K562 (cell line): ENCODE results near the gene THRSP. TPM values are rescaled to one million over a fixed set of nuclear protein-coding genes. Genes with fewer than 3 reads are reported as not detected.

Experiments
- CREM ChIP-seq: IDR thresholded peaks from 2 replicates; pipeline ENCODE4 v1.6.1; 2014; ENCODE audit warnings: antibody characterized with exemption, low read depth
- KLF6 ChIP-seq: fragments of 250-450 bp; sonication (Bioruptor Pico); IDR thresholded peaks from 2 replicates; pipeline ENCODE4 v1.4.0; 2020; ENCODE audit warnings: mild to moderate bottlenecking, moderate library complexity, borderline replicate concordance
- RFX1 ChIP-seq: fragments of 450-650 bp; IDR thresholded peaks from 2 replicates; pipeline ENCODE4 v1.6.1; 2016; ENCODE audit warnings: mild to moderate bottlenecking, moderate library complexity
- SMC3 ChIP-seq: conservative IDR thresholded peaks from 2 replicates; pipeline ENCODE4 v1.6.1; 2011; ENCODE audit warnings: low read depth, low read length, improper control_type of control experiment; ENCODE audit not compliant: insufficient read depth
- ZC3H4 ChIP-seq: sonication (generic); formaldehyde crosslinking; IDR thresholded peaks from 2 replicates; pipeline ENCODE4 v1.9.0; 2021; ENCODE audit warnings: missing genetic modification reagents, borderline replicate concordance
- ZNF263 ChIP-seq: sonication (generic); formaldehyde crosslinking; IDR thresholded peaks from 2 replicates; pipeline ENCODE4 v1.8.0; 2022; ENCODE audit warnings: mild to moderate bottlenecking, missing genetic modification reagents, borderline replicate concordance
- ZNF347 ChIP-seq: fragments of 450-650 bp; formaldehyde crosslinking; IDR thresholded peaks from 2 replicates; pipeline ENCODE4 v1.4.0; 2020; ENCODE audit warnings: low read depth, mild to moderate bottlenecking, moderate library complexity
- ZNF717 ChIP-seq: fragments of 250-450 bp; sonication (Bioruptor Pico); IDR thresholded peaks from 2 replicates; pipeline ENCODE4 v1.5.0; 2021
- polyA plus RNA-seq, 8 experiments: library from polyadenylated mRNA; depleted of rRNA in 4 of 8; stranded (reverse) in 5 of 8; unstranded in 3 of 8; fragments of >200 nt; fragmentation: Nextera tagmentation in 2 of 8; fragmentation: Illumina TruSeq in 1 of 8; extraction: Ambion mirVana in 2 of 8; extraction: Trizol in 1 of 8; gene quantifications; 2 replicates each; pipeline versions ENCODE4 v1.2.1 to v1.2.3, GENCODE V29; 2011 to 2014; ENCODE audit warnings: inconsistent platforms in 1 of 8, missing spikeins in 1 of 8
- total RNA-seq, 7 experiments: library from RNA; depleted of rRNA in 6 of 7; stranded (reverse); fragments of >200 nt in 6 of 7; fragmentation: Illumina TruSeq in 2 of 7; extraction: Trizol in 2 of 7; gene quantifications; 2 replicates each; pipeline versions ENCODE4 v1.2.1 to v1.2.3, GENCODE V29; 2011 to 2021; ENCODE audit warnings: low replicate concordance in 1 of 7
- TF ChIP-seq, protein P1 (sequence below): fragments of 200-600 bp; sonication (generic); IDR thresholded peaks from one replicate; pipeline ENCODE4 v1.6.1; 2012; ENCODE audit warnings: mild to moderate bottlenecking, low read depth, low read length, inconsistent platforms
- TF ChIP-seq, protein P2 (sequence below), 2 experiments: fragments of 450-650 bp; IDR thresholded peaks; 2 replicates each; pipeline ENCODE4 v1.6.1; 2016
- TF ChIP-seq, protein P3 (sequence below): fragments of 250-450 bp; sonication (Bioruptor Pico); IDR thresholded peaks from 2 replicates; pipeline ENCODE4 v1.9.0; 2021; ENCODE audit warnings: mild to moderate bottlenecking, inconsistent platforms

THRSP gene
- total and polyA plus RNA-seq, 9 of the 15 experiments (the other 6 are each of a cell fraction or from before 2014, with no cell fraction given), result 0.23 to 0.56 (median 0.31) TPM; not detected in 2

DNA sequence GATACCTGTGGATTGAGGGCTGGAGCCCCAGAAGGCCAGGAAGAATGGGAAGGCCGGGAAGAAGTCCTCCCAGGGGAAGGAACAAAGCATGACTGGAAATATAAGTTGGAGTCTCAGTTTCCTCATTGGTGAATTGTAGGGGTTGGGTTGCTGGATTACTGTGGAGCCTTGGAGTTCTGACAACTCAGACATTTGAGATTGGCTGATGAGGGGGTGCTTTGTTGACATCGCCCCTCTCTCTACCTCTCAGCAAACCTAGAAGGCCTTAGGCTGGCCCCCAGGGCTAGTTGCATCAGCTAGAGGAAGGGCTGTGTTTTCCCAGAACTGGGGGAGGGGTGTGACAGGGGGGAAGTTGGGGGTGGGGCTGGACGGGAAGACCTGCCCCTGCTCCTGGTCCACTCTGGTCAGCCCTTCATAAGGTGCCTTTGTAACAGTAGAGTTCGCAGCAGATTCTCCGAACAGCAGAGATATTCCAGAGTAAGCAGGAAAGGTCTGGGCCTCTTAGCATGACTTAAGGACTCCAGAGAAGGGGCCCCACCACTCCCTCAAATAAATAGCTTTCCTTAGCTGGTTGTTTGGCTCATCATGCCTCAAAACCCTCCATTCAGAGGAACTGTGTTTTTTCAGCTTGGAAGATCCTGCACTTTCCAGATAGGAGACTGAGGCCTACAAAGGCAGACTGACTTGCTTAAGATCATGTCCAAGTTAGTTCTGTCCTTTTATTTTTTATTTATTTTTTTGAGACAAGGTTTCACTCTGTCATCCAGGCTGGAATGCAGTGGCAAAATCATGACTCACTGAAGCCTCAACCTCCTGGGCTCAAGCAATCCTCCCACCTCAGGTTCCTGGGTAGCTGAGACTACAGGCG is 12.5 kb upstream of the THRSP start (continued):
- TF ChIP-seq, protein P1, sequence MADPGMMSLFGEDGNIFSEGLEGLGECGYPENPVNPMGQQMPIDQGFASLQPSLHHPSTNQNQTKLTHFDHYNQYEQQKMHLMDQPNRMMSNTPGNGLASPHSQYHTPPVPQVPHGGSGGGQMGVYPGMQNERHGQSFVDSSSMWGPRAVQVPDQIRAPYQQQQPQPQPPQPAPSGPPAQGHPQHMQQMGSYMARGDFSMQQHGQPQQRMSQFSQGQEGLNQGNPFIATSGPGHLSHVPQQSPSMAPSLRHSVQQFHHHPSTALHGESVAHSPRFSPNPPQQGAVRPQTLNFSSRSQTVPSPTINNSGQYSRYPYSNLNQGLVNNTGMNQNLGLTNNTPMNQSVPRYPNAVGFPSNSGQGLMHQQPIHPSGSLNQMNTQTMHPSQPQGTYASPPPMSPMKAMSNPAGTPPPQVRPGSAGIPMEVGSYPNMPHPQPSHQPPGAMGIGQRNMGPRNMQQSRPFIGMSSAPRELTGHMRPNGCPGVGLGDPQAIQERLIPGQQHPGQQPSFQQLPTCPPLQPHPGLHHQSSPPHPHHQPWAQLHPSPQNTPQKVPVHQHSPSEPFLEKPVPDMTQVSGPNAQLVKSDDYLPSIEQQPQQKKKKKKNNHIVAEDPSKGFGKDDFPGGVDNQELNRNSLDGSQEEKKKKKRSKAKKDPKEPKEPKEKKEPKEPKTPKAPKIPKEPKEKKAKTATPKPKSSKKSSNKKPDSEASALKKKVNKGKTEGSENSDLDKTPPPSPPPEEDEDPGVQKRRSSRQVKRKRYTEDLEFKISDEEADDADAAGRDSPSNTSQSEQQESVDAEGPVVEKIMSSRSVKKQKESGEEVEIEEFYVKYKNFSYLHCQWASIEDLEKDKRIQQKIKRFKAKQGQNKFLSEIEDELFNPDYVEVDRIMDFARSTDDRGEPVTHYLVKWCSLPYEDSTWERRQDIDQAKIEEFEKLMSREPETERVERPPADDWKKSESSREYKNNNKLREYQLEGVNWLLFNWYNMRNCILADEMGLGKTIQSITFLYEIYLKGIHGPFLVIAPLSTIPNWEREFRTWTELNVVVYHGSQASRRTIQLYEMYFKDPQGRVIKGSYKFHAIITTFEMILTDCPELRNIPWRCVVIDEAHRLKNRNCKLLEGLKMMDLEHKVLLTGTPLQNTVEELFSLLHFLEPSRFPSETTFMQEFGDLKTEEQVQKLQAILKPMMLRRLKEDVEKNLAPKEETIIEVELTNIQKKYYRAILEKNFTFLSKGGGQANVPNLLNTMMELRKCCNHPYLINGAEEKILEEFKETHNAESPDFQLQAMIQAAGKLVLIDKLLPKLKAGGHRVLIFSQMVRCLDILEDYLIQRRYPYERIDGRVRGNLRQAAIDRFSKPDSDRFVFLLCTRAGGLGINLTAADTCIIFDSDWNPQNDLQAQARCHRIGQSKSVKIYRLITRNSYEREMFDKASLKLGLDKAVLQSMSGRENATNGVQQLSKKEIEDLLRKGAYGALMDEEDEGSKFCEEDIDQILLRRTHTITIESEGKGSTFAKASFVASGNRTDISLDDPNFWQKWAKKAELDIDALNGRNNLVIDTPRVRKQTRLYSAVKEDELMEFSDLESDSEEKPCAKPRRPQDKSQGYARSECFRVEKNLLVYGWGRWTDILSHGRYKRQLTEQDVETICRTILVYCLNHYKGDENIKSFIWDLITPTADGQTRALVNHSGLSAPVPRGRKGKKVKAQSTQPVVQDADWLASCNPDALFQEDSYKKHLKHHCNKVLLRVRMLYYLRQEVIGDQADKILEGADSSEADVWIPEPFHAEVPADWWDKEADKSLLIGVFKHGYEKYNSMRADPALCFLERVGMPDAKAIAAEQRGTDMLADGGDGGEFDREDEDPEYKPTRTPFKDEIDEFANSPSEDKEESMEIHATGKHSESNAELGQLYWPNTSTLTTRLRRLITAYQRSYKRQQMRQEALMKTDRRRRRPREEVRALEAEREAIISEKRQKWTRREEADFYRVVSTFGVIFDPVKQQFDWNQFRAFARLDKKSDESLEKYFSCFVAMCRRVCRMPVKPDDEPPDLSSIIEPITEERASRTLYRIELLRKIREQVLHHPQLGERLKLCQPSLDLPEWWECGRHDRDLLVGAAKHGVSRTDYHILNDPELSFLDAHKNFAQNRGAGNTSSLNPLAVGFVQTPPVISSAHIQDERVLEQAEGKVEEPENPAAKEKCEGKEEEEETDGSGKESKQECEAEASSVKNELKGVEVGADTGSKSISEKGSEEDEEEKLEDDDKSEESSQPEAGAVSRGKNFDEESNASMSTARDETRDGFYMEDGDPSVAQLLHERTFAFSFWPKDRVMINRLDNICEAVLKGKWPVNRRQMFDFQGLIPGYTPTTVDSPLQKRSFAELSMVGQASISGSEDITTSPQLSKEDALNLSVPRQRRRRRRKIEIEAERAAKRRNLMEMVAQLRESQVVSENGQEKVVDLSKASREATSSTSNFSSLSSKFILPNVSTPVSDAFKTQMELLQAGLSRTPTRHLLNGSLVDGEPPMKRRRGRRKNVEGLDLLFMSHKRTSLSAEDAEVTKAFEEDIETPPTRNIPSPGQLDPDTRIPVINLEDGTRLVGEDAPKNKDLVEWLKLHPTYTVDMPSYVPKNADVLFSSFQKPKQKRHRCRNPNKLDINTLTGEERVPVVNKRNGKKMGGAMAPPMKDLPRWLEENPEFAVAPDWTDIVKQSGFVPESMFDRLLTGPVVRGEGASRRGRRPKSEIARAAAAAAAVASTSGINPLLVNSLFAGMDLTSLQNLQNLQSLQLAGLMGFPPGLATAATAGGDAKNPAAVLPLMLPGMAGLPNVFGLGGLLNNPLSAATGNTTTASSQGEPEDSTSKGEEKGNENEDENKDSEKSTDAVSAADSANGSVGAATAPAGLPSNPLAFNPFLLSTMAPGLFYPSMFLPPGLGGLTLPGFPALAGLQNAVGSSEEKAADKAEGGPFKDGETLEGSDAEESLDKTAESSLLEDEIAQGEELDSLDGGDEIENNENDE, result no peak
- TF ChIP-seq ZC3H4 (CRISPR knock-in tag), result no peak
- TF ChIP-seq CREM, result no peak
- TF ChIP-seq ZNF717 (CRISPR knock-in tag), result no peak
- TF ChIP-seq ZNF347, result no peak
- TF ChIP-seq, protein P2, sequence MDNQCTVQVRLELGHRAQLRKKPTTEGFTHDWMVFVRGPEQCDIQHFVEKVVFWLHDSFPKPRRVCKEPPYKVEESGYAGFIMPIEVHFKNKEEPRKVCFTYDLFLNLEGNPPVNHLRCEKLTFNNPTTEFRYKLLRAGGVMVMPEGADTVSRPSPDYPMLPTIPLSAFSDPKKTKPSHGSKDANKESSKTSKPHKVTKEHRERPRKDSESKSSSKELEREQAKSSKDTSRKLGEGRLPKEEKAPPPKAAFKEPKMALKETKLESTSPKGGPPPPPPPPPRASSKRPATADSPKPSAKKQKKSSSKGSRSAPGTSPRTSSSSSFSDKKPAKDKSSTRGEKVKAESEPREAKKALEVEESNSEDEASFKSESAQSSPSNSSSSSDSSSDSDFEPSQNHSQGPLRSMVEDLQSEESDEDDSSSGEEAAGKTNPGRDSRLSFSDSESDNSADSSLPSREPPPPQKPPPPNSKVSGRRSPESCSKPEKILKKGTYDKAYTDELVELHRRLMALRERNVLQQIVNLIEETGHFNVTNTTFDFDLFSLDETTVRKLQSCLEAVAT (IDR thresholded peaks at IDR 0.05), result no peak
- no peak for TF ChIP-seq ZNF263 (CRISPR knock-in tag)
- TF ChIP-seq SMC3, result no peak
- TF ChIP-seq, protein P3, sequence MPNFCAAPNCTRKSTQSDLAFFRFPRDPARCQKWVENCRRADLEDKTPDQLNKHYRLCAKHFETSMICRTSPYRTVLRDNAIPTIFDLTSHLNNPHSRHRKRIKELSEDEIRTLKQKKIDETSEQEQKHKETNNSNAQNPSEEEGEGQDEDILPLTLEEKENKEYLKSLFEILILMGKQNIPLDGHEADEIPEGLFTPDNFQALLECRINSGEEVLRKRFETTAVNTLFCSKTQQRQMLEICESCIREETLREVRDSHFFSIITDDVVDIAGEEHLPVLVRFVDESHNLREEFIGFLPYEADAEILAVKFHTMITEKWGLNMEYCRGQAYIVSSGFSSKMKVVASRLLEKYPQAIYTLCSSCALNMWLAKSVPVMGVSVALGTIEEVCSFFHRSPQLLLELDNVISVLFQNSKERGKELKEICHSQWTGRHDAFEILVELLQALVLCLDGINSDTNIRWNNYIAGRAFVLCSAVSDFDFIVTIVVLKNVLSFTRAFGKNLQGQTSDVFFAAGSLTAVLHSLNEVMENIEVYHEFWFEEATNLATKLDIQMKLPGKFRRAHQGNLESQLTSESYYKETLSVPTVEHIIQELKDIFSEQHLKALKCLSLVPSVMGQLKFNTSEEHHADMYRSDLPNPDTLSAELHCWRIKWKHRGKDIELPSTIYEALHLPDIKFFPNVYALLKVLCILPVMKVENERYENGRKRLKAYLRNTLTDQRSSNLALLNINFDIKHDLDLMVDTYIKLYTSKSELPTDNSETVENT (CRISPR knock-in tag), result no peak
- TF ChIP-seq RFX1, result no peak
- peak; percentile 86 for TF ChIP-seq KLF6 (CRISPR knock-in tag)
